ENCODE results near the gene PCDH12.

Gene PCDH12

GRCh38 chr5:141910271-141910673 lies 47.7 kb downstream of the PCDH12 start:
- H2AFZ ChIP-seq: no peak overlapping the region
- no peaks in the 10 kb centered on the region for H3K27me3 ChIP-seq (ENCODE audit: control insufficient read depth, insufficient read depth, low read length)
- no peak overlapping the region for H3K27ac ChIP-seq
- no peak overlapping the region for H3K9ac ChIP-seq
- no peaks in the 10 kb centered on the region for H3K79me2 ChIP-seq
- no peaks in the 10 kb centered on the region for H3K36me3 ChIP-seq (ENCODE audit: control insufficient read depth, insufficient read depth, low read length)
- no peak for TF ChIP-seq CTCF (IDR thresholded peaks at IDR 0.05)
- H3K4me3 ChIP-seq (ENCODE audit: low read depth, low read length): no peak overlapping the region
- no peaks in the 10 kb centered on the region for H3K9me3 ChIP-seq (ENCODE audit: control insufficient read depth, low read length)
- no peak overlapping the region for H3K4me2 ChIP-seq (ENCODE audit: low read length)
- no peaks in the 10 kb centered on the region for H3K4me1 ChIP-seq

GRCh38 chr5:141909212-141909611 lies 48.8 kb downstream of the PCDH12 start:
- Histone ChIP-seq H3K9me3 (ENCODE audit: control insufficient read depth, low read length) (no peaks in the 10 kb centered on the region), H3K4me1 (no peaks in the 10 kb centered on the region), H3K27me3 (ENCODE audit: control insufficient read depth, insufficient read depth, low read length) (no peaks in the 10 kb centered on the region), H3K4me2 (ENCODE audit: low read length) (no peak overlapping the region), H3K4me3 (ENCODE audit: low read depth, low read length) (no peak overlapping the region), H2AFZ (no peak overlapping the region), H3K27ac (no peak overlapping the region), H3K36me3 (ENCODE audit: control insufficient read depth, insufficient read depth, low read length) (no peaks in the 10 kb centered on the region), H3K79me2 (no peaks in the 10 kb centered on the region), H3K9ac (no peak overlapping the region)
- TF ChIP-seq CTCF (IDR thresholded peaks at IDR 0.05): no peak

GRCh38 chr5:141908796-141909195 lies 49.2 kb downstream of the PCDH12 start:
- H3K4me1 ChIP-seq: no peaks in the 10 kb centered on the region
- H2AFZ ChIP-seq: no peak overlapping the region
- no peaks in the 10 kb centered on the region for H3K9me3 ChIP-seq (ENCODE audit: control insufficient read depth, low read length)
- H3K36me3 ChIP-seq (ENCODE audit: control insufficient read depth, insufficient read depth, low read length): no peaks in the 10 kb centered on the region
- H3K4me2 ChIP-seq (ENCODE audit: low read length): no peak overlapping the region
- H3K27me3 ChIP-seq (ENCODE audit: control insufficient read depth, insufficient read depth, low read length): no peaks in the 10 kb centered on the region
- no peak overlapping the region for H3K27ac ChIP-seq
- no peaks in the 10 kb centered on the region for H3K79me2 ChIP-seq
- no peak overlapping the region for H3K9ac ChIP-seq
- TF ChIP-seq CTCF (IDR thresholded peaks at IDR 0.05): no peak
- H3K4me3 ChIP-seq (ENCODE audit: low read depth, low read length): no peak overlapping the region

GRCh38 chr5:141906972-141907371 lies 51.0 kb downstream of the PCDH12 start:
- Histone ChIP-seq H3K36me3 (ENCODE audit: control insufficient read depth, insufficient read depth, low read length) (no peaks in the 10 kb centered on the region), H2AFZ (no peak overlapping the region), H3K4me1 (no peaks in the 10 kb centered on the region), H3K27ac (no peak overlapping the region), H3K9me3 (ENCODE audit: control insufficient read depth, low read length) (no peaks in the 10 kb centered on the region), H3K9ac (no peak overlapping the region), H3K27me3 (ENCODE audit: control insufficient read depth, insufficient read depth, low read length) (no peaks in the 10 kb centered on the region), H3K4me3 (ENCODE audit: low read depth, low read length) (no peak overlapping the region), H3K79me2 (no peaks in the 10 kb centered on the region), H3K4me2 (ENCODE audit: low read length) (no peak overlapping the region)
- TF ChIP-seq CTCF (IDR thresholded peaks at IDR 0.05): no peak

GRCh38 chr5:141906517-141906916 lies 51.5 kb downstream of the PCDH12 start:
- Histone ChIP-seq H3K27me3 (ENCODE audit: control insufficient read depth, insufficient read depth, low read length) (no peaks in the 10 kb centered on the region), H3K4me2 (ENCODE audit: low read length) (no peak overlapping the region), H3K79me2 (no peaks in the 10 kb centered on the region), H3K4me3 (ENCODE audit: low read depth, low read length) (no peak overlapping the region), H3K9ac (no peak overlapping the region), H3K27ac (no peak overlapping the region), H3K36me3 (ENCODE audit: control insufficient read depth, insufficient read depth, low read length) (no peaks in the 10 kb centered on the region), H2AFZ (no peak overlapping the region), H3K4me1 (no peaks in the 10 kb centered on the region), H3K9me3 (ENCODE audit: control insufficient read depth, low read length) (no peaks in the 10 kb centered on the region)
- no peak for TF ChIP-seq CTCF (IDR thresholded peaks at IDR 0.05)
